Fibroblast of peridontal ligament (primary cell): ENCODE measurements around the gene KLF7.
A peak's percentile ranks its signal among the peaks of the same experiment; 100 is the strongest.

Source experiments
- DNase-seq: peaks from one replicate; pipeline ENCODE4 v3.0.0-alpha.2; 2010; ENCODE audit errors: extremely low read depth

KLF7 gene

DNA sequence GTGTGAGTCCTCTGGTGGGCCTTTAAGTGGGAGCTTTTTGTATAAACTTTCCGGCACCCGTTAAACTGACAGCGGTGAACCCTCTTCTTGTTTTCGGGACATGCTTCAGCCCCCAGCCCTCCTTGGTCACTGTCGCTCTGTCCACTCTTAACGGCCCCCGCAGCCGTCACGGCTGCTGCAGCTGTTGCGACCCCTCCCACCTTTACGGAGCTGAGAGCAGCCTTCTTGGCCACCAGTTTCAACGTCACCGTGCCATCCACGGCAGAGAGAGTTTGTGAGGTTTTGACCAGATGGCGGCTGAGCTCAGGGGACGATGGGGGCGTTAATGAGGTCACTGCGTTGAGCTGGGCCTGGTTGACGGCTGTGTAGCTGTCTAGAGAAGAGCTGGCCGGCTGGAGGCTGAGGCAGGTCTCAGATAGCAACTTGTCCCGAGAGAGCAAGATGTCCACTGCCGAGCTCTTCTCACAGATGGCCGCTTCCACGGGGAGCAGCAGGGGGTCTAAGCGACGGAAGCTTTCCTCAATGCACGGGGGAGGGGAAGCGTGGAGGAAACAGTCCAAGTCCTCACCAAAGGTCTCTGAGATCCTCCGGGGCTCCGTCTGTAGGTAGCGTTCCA lies 41.9 kb downstream of the KLF7 start:
- DNase-seq: no peak

GRCh38 chr2:207123335-207123744 lies 42.4 kb downstream of the KLF7 start:
- DNase-seq: no peak

DNA sequence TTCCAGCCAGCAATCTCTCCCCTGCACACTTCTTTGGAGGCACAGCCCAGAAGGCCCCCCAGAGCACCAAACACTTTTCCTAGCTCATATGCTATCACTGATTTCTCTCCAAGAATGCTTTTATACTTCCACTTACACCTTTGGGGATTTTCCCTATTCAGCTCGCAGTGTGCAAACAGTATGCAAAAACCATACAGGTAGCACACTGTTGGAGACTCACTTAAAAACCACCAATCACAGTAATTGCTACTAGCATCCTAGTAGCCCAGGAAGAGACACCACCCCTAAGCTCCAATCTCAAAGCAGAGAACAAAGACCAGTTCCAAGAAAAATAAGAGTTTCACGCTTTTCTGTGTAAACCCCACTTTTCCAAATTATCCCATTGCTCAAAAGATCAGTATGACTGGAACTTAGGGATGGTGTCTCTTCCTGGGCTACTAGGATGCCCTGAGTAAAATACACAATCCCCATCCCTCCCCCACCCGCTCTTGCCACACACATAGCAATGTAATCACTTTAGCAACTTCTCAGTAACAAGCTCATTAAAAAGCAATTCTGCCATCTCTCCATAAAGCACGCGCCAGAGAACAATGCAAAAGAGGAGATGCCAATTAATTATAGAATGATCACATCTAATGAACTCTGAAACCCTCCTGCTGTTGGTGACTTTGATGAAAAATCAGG lies 43.0 kb downstream of the KLF7 start:
- no peak for DNase-seq

DNA sequence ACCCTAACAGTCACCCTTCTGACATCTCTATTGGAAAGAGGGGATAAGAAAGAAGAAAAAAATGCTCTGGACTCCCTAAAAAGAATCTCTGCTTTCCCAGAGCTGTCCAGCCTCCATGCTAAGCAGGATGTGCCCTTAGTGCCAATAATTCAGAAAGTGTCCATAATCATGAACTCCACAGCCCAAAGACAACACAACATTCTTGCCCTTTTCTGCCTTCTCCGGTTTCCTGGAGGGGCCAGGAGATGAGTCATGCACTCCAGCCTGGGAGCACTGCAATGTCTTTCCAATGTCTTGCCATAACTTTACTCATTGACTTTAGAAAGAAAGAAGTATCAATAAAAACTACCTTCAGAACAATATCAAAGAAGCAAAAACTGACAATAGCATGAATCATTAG lies 44.0 kb downstream of the KLF7 start:
- DNase-seq: peak; percentile 90

GRCh38 chr2:207119048-207119447 lies 46.7 kb downstream of the KLF7 start:
- DNase-seq: no peak

GRCh38 chr2:207117668-207118067 lies 48.1 kb downstream of the KLF7 start:
- no peak for DNase-seq

DNA sequence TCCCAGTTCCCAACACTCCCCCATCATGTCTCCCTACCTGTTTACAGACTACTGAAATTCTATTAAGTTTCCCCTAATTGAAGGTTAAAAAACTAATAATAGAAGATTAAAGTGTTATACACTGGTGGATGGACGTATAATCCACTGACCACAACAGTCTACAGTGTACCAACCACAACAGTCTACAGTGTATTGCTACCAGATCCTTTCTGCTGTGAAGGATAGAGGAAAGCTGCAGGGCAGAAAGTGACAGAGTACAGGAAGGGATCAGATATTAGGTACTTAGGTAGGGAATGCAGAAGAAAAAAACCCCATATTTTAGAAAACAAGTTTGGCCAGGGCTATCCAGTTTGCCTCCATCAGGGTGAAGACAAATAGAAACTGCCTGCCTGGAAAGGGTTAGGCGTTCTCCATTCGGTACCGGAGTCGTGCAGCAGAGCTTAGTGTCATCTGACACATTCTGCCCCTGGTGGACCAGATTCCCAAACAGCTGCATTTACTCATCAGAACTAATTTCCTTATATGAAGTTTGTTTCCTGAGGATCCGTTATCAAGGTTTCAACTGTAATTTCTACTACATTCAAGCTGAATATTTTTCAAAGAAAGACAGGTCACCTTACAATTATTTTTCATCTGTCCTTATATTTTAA lies 49.9 kb downstream of the KLF7 start:
- DNase-seq: peak; percentile 53

GRCh38 chr2:207113414-207113813 lies 52.3 kb downstream of the KLF7 start:
- DNase-seq: no peak

- no peak for DNase-seq
Observed at GRCh38 chr2:207112785-207113184, 53.0 kb downstream of the KLF7 start.

- DNase-seq: no peak
Observed at GRCh38 chr2:207112383-207112782, 53.4 kb downstream of the KLF7 start.

GRCh38 chr2:207111757-207112156 lies 54.0 kb downstream of the KLF7 start:
- DNase-seq: no peak

GRCh38 chr2:207110715-207111114 lies 55.0 kb downstream of the KLF7 start:
- DNase-seq: no peak

DNA sequence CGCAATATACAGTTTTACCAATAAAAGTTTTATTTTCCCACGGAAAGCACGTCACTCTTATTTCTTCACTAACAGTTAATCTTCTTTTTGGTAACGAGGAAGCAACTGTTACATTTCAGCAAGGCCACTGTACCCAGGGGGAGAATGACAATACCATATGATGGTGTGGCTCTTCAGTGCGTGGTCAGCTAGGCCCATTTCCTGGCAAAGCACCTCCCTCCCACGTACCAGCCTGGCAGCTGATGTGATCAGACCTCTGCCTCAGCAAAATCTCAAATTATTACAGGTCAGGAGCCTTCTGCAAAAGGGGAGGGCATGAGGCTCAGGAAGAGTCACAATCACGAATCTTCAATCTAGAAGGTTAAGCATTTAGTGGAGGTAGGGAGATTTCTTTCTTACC lies 55.4 kb downstream of the KLF7 start:
- no peak for DNase-seq

DNA sequence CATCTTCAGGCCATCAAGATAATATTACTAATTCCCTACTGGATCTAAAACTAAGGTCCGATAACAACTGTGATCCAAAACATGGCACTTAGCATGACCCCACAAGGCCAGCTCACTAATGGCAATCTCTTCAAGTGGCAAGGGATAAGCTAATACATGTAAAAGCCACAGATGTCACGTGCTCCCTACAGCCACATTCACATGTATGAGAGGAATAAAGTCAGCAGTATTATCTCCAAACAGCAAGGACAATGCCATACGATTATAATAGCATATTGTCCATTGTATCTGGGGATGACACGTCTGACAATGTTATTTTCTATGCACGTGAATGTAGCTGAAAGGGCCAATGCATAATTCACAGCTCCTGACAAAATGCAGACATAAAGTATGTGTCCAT lies 56.0 kb downstream of the KLF7 start:
- no peak for DNase-seq

- no peak for DNase-seq
Observed at GRCh38 chr2:207108440-207108839, 57.3 kb downstream of the KLF7 start.

DNA sequence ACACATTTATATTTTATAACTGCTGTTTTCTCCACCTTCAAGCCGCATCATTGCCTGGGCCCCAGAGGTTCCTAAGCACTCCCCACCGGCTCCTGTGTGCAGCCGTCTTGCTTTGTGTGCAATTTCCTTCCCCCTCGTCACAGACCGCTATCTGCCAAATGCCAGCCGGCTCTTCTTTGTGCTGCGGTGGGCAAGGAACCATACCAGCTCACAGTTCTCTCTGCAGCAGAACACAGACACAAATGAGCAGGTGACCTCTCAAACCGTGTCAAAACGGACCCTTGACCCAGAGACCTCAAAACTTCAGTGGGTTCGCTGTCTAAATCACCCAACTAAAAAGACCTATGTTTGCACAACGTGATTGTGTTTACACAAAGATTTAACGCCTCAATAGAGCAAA lies 58.2 kb downstream of the KLF7 start:
- DNase-seq: no peak

DNA sequence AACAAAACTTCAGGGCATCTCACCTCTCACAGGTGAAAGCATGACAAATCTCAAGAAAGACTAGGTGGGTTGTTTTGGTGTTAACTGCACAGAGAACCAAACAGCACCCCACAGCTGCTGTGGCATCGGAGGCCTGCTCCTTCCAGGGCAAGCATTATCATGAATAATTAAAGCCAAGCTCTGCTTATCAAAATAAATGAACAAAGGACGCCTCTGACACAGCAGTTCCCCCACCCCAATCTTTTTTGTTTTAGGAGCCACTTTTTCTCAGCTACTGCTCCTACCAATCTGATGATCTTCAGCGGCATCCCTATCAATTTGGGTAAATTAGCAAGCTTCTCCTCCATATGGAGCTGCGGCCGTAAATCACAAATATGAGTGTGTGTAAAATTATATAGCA lies 58.6 kb downstream of the KLF7 start:
- no peak for DNase-seq

- DNase-seq: no peak
Observed at GRCh38 chr2:207103132-207103531, 62.6 kb downstream of the KLF7 start.

GRCh38 chr2:207101984-207102383 lies 63.8 kb downstream of the KLF7 start:
- DNase-seq: no peak

DNA sequence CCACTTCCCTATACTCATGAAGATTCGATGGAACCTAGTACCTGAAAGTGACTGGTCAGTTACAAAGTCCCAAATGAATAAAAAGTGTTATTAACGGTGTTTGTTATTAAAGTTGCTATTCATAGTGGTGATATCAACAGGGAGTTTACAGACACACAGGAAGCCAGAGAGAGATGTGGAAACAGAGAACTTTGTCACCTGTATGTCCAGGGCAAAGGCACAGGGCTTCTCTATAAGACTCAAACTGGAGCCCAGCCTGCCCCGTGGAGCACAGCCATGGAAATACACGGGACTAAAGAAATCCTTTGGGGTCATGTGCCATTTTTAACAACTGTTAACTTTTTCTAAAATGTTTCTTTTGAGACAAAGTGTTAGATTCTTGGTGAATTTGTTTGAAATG lies 68.5 kb downstream of the KLF7 start:
- no peak for DNase-seq

- no peak for DNase-seq
Observed at GRCh38 chr2:207095963-207096362, 69.8 kb downstream of the KLF7 start.

- no peak for DNase-seq
Observed at GRCh38 chr2:207093234-207093633, 72.5 kb downstream of the KLF7 start.

- no peak for DNase-seq
Observed at GRCh38 chr2:207092818-207093217, 72.9 kb downstream of the KLF7 start.
